ENCODE measurements around the gene ADRB2.
"Not testable (repeated sequence)": the region's sequence is repeated elsewhere in the genome, so short reads cannot be mapped to it uniquely, and the experiment has no call there.

Gene ADRB2

DNA sequence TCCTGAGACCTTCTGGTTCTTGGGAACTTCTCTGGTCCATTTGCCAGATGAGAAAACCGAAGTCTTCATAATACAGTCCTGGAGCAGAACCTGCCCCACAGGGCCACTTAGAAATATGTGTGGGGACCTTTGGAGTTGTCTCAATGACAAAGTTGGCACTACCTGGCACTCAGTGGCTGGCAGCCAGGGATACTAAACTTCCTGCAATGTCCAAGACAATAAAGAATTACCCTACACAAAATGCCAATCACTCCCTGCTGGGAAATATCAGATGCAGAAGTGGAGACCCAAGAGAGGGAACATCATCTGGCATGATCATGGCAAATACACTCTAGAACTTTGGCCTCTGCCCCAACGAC lies 29.6 kb downstream of the ADRB2 start:
- no peak for DNase-seq

DNA sequence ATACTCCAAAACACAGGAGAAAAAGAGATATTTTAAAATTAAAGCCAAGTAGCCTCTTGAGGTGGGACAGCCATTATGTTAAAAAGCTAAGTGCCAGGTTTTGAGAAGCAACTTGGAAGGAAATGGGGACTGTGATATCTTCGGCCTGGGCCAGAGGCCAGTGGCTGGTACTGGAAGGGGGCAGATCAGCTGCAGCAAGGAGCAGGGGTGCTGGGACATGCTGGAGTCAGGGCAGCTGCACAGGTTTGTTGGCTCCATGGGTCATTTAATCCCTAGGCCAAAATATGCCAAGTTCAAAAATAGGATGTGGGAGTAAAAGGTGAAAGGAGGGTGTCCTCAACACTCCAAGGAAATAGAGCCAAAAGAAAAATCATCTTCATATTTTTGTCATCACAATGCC lies 30.0 kb downstream of the ADRB2 start:
- no peak for DNase-seq

DNA sequence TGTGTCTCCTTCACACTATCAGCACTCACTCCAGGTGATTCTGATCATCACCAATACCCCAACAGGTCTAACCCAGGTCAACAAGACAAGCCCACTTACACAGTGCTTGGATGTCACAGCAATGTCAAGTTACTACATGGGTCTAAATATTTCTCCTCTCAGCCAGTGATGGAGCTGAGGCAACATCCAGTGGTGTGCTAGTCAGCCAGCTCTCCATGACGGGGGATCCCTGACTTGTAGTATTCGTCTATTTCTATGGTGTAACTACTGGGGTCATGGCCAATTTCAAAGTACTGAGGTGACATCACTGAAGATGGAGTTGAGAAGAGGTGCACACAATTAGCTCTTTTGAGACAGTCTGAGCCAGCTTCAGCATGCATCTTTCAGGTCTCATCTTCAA lies 31.1 kb downstream of the ADRB2 start:
- DNase-seq: no peak

DNA sequence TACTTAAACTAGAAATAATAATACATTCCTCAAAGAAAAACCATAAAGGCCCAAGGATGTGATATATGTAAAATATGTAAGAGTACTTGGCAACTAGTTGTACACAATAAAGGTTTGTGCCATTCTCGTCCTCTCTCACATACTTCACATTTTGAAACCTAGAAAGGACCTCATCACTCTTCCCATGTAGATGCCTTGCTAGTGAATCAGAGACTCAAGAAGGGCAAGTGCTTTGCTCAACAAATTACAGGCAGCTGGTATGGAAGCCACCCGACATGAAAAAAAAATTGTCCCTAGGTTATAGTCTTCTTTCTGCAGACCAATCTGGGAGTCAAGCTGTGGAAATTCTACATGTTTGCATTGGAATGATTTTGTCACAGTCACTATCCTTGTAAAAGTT lies 31.7 kb downstream of the ADRB2 start:
- no peak for DNase-seq

DNA sequence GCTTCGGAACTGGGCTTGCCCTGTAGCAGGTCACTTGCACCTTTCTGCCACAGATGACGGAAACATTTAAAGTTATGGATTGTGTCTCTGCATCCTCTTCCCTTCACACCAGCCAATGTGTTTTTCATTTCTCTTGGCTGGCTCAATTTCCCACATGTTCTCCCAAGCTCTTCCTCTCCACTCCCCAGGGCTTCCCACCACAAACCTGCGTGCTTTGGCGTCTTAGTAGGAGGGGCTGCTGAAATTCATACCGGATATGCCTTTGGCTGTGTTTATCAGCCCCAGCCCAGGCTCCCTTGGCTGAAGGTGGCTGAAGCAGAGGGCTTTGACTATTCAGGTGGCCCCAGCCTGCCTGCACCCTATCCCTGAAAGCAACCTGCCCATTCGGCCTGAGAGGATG lies 32.1 kb downstream of the ADRB2 start:
- no peak for DNase-seq

DNA sequence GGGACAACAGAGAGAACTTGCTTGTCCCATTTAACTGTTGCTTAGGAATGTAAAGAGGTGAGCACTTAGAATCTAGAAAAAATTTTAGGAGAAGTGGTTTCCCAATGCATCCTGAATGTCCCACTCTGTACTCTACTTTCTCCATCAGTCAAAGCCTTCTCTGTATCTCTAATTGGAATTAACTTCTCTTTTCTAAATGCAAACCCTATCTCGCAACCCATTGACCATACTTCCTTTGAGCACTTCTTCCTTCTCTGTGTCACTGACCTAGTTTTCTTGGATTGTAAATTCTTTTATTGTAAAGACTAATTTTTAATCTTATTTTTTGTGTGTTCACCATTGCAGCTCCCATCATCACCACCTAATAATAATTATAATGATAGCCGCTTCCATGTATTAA lies 33.3 kb downstream of the ADRB2 start:
- DNase-seq: no peak

DNA sequence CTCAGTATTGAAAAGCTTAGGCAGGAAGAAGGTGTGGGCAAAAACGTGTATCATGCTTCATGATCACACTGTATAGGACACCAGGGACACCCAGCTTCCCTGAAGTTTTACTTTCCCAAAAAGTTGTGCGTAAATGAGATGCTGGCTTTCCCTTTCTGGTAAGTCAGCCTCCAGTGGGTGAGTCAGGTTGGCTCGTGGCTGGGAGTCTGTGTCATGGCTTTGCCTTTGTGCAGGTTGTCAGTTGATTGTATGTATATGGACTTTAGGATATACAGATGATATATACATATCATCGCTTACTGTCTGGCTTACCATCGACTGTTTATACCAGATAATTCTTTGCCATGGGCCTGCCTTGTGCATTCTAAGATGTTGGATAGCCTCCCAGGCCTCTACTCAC lies 34.2 kb downstream of the ADRB2 start:
- no peak for DNase-seq

DNA sequence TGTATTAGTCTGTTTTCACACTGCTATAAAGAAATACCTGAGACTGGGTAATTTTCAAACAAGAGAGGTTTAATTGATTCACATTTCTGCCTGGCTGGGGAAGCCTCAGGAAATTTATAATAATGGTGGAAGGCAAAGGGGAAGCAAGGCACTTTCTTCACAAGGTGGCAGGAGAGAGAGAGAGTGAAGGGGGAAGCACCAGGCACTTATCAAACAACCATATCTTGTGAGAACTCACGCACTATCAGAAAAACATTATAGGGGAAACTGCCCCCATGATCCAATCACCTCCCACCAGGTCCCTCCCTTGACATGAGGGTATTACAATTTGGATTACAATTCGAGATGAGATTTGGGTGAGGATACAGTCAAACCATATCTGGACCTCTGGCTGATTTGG lies 34.7 kb downstream of the ADRB2 start:
- DNase-seq: no peak

DNA sequence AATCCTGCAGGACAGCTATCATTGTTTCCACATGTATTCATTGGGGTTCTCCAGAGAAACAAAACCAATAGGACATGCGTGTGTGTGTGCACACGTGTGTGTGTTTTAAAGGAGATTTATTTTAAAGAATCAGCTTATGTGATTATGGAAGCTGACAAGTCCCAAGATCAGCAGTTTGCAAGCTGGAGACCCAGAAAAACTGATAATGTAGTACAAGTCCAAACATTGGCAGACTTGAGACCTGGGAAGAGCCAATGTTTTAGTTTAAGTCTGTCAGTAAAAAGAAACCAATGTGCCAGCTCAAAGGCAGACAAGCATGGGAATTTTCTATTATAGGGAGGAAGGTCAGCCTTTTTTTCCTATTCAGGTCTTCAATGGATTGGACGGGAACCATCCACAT lies 35.3 kb downstream of the ADRB2 start:
- no peak for DNase-seq

DNA sequence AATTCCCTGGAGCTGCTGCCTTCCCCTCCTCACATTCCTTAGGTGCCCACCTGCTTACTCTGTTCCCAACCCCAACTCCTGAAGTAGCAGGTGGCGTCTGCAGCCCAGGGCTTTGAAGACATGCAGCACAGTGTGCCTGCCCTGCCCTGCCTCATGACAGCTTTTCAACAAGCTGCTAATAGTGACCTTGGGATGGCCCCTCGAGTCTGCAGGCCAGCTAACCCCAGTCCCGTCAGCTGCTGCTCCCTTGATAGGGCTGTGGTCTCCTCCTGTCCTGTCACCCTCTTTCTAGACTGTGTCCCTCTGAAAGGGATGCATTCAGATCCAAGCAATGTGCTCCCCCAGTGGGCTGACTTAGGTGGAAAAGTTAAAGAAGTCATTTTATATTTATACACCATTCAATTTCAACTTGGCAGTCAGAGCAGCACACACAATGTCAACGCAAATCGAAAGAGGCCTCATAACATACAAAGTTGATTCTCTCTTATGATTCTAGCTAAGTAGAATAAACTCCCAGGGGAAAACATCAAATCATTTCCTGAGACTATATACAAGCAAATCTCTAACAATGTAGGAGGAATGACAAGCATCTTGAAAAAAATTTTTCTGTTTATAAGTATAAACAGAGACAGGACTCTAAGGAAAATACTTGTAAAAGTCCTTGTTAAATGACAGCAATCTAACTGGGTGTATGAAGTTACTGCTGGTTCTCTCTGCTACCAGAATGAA lies 37.9 kb downstream of the ADRB2 start:
- DNase-seq: no peak

DNA sequence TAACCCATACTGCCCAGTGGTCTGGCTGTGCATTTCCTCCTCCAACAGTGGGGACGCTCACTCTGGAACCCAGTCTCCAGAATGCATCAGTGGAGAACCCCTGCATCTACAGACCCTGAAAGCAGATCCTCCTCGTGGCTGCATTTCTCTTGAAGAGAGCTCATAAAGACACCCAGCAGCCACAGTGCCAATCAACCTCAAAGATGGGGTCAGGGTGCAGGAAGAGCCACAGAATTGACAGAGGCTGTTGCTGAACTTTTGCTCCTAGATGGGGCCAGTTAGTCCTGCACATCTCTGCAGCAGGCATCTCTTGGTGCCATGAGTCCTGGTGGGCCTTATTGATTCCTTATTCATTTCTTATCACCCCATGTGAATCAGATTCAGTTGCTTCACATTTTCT lies 39.6 kb downstream of the ADRB2 start:
- DNase-seq: no peak

DNA sequence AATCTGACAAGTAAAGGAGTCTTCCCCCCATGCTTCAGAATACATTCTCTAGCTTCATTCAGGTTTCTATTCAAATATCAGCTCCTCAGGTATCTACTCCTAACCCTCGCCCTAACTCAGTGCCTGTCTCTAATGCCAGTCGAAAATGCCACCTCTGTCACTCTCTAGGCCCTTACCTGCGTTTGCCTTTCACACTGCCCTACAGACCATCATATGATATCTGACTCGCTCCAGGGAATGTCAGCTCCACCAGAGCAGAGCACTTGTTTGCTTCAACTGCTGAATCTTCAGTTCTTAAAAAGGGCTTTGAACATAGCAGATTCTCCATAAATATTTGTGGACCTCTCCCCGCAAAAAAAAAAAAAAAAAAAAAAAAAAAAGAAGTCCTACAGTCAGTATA lies 46.7 kb downstream of the ADRB2 start:
- no peak for DNase-seq

DNA sequence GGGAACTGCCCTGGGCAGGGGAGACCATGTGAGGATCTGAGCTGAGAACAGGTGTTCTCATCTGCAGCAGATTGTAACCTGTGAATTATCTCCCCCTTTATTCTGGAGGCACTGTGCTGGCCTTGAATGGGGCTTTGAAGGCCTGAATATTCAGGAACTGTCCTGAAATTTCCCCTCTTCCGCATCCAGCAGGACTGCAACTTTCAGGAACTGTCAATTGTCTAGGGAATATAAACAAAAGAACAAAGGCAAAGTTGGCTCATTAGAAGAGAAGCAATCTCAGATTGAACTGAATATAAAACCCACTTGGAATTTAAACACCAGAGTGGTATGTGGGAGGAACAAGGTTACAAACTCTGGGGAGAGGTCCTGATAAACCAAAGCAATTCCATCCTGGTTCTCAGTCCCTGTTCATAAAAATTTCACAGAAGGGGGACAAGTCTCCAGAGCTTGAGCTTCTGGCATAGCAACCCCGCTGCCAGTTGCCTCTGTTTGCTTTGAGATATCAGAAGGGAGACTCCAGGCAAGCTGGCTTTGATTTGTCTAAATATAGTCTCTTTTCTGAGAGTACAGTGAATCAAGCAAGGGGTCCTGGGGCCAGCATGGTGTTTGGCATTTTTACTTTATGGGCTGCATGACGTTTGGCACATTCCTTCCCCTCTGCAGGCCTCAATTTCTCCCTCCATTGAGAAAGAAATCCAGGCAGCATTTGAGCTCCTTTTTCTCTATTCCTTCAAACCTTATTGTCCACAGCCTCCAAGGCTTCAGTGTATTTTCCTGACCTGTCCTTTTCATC lies 47.5 kb downstream of the ADRB2 start:
- DNase-seq: no peak

DNA sequence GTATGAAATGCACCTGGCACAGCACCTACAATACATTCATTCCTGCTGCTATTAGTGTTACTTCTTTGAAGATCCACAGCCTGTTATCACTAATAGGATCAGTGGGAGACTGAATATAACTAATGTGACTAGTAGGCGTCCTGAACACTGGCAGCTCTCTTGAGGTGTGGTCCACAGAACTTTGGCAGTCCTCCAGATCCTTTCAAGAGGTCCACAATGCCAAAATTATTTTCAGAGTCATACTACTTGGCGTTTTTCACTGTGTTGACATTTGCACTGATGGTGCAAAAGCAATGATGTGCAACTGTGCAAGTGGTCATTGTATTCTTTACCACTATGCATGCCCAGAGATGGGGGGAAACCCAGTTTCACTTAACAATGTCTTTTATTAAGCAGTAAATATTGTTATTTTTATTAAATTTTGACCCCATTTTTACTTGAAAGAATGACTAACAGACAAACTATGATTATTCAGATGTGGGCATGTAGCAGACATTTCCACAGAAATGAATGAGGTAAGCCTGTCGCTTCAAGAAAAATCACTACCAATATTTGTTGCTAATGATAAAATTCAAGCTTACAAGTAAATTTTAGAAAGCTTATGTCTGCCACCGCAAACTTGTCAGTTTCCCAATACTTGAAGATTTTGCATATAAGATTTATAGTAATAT lies 48.9 kb downstream of the ADRB2 start:
- no peak for DNase-seq

DNA sequence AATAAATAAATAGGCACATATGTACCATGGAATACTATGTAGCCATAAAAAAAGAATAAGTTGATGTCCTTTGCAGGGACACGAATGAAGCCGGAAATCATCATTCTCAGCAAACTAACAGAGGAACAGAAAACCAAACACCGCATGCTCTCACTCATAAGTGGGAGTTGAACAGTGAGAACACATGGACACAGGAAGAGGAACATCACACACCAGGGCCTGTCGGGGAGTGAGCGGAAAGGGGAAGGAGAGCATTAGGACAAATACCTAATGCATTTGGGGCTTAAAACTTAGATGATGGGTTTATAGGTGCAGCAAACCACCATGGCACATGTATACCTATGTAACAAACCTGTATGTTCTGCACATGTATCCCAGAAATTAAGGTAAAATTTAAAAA lies 51.0 kb downstream of the ADRB2 start:
- DNase-seq: not testable (repeated sequence)

All from NCI-H1694 treated with DMSO at 0.1 percent for 48 hours (cell line).